GM21515 (cell line): Measurements from ENCODE around the gene PRAMEF17.
"Not testable (repeated sequence)": the region's sequence is repeated elsewhere in the genome, so short reads cannot be mapped to it uniquely, and the experiment has no call there.

ENCODE experiments used
- ATAC-seq: cut with Tn5 transposase; IDR thresholded peaks from one replicate; pipeline ENCODE4 v1.9.1; 2021; ENCODE audit not compliant: unreplicated experiment

PRAMEF17 gene, protein sequence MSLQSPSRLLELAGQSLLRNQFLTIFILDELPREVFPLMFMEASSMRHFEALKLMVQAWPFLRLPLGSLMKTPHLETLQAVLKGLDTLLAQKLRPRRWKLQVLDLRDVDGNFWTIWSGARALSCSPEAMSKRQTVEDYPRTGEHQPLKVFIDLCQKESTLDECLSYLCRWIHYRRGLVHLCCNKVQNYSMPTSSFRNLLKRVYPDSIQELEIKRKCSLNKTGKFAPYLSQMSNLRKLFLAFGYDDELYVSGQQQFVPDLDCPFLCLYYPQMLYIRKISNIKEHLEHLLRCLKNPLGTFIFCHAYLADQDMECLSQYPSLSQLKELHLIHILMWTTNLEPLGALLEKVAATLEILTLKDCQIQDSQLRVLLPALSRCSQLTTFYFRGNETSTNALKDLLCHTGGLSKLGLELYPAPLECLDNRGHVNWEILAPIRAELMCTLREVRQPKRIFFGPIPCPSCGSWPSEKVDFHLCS

GRCh38 chr1:13389332-13389731, at the start of gene PRAMEF17:
Gene PRAMEF17, plus strand, starts transcription at chr1:13389632. Its CDS starts 26 bp downstream, at chr1:13389658.
- not testable (repeated sequence) for ATAC-seq

DNA sequence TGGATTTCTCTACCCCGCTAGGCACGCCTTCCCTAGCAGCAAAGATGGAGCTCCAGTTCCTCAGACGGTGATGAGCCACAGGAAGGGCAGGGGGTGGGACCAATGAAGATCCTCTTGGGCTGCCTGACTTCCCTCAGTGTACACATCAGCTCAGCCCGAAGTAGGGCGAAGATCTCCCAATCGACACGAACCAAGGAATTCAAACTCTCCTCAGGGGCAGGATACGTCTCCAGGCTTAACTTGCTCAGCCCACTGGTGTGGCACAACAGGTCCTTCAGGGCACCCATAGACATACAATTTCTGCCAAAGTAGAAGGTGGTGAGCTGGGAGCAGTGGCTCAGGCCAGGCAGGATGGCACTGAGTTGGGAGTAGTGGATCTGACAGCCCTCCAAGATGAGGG, 46.9 kb upstream of the PRAMEF17 start:
- ATAC-seq, result not testable (repeated sequence)

DNA sequence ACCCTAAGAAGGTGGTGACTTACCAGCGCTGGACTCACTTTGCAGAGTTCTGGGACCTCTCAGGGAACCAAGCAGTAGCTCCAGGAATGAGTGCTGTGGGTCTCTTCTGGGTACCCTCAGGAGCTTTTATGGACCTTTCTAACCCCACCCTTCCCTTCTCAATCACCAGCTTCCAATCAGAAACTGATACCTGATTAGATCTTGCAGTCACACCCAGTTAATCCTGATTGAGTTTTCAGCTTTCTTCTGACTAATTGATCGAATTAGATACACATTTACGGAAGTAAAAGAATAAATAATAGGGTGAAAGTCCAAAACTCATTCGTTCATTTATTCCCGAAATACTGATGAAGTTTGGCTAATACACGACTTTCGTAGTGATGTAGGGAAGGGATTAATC, 42.4 kb upstream of the PRAMEF17 start, which contains the start of gene PRAMEF14:
TSS of gene PRAMEF14 (minus strand) at position 101 of the 400 bp plus-strand sequence. CDS start 1,820 bp downstream, outside the sequence.
- not testable (repeated sequence) for ATAC-seq

DNA sequence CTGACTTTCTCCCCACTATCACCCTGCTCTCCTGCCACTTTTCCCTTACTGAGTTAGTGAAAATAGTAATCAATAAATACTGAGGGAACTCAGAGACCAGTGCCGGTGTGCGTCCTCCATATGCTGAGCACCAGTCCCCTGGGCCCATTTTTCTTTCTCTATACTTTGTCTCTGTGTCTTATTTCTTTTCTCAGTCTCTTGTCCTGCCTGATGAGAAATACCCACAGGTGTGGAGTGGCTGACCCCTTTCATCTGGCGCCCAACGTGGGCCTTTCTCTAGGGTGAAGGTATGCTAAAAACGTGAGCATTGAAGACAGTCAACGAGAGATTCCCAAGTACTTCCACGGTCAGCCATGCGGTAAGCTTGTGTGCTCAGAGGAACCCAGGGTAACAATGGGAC, 36.0 kb upstream of the PRAMEF17 start:
- ATAC-seq, result not testable (repeated sequence)

- ATAC-seq, result not testable (repeated sequence)
These were observed 35.0 kb upstream of the PRAMEF17 start for GRCh38 chr1:13354475-13354874.

GRCh38 chr1:13356774-13357173, 32.7 kb upstream of the PRAMEF17 start:
- not testable (repeated sequence) for ATAC-seq

GRCh38 chr1:13362364-13362763, 27.1 kb upstream of the PRAMEF17 start:
- not testable (repeated sequence) for ATAC-seq

DNA sequence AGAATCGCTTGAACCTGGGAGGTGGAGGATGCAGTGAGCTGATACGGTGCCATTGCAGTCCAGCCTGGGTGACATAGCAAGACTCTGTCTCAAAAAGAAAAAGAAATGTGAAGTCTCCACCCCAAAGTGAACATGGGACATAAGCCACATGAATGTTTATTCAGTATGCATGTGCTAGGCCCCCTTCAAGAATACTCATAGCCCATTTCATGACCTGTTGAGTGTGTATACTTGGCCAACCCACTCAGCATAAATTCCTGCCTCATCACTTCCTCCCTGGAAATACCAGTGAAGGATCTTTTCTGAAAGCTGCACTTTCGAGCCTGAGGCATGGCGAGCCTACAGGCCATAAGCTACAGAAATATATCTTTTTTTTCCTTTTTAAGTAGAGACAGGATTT, 24.5 kb upstream of the PRAMEF17 start:
- not testable (repeated sequence) for ATAC-seq

- ATAC-seq, result not testable (repeated sequence)
These were observed 22.9 kb upstream of the PRAMEF17 start for GRCh38 chr1:13366536-13366935.

DNA sequence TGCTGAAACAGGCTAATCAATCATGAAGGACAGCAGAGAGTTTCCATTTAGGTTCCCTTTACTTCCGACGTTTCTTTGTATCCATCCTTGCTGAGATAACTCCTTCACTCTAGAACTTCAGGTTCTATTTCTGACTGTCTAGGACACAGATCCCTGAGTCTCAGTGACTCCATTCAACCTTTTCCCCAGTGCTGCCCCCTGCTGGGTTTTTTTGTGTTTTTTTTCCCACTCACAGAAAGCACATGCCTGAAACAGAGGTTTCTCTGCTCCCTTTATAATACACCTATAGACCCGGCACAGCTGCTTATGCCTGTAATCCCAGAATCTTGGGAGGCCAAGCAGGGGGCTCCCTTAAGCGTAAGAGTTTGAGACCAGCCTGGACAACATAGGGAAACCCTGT, 20.9 kb upstream of the PRAMEF17 start:
- not testable (repeated sequence) for ATAC-seq

DNA sequence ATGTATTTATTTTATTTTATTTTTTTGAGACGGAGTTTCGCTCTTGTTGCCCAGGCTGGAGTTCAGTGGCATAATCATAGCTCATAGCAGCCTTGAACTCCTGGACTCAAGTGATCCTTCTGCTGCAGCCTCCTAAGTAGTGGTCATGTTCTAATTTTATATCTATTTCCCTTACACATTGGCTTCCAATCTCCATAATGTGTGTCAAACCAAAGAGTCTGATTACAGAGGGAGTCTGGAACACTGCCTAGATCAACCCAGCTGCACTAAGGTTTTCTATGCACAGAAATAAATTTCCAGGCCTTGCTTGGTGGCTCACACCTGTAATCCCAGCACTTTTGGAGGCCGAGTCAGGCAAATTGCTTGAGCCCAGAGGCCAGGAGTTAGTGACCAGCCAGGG, 10.4 kb upstream of the PRAMEF17 start:
- not testable (repeated sequence) for ATAC-seq

GRCh38 chr1:13380380-13380779, 9.1 kb upstream of the PRAMEF17 start:
- ATAC-seq, result not testable (repeated sequence)

- not testable (repeated sequence) for ATAC-seq
These were observed 3.6 kb downstream of the PRAMEF17 start for GRCh38 chr1:13393004-13393403.

DNA sequence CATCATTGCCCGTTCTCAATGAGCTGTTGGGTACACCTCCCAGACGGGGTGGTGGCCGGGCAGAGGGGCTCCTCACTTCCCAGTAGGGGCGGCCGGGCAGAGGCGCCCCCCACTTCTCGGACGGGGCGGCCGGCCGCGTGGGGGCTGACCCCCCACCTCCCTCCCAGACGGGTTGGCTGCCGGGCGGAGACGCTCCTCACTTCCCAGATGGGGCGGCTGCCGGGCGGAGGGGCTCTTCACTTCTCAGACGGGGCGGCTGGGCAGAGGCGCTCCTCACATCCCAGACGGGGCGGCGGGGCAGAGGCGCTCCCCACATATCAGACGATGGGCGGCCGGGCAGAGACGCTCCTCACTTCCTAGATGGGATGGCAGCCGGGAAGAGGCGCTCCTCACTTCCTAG, 5.3 kb downstream of the PRAMEF17 start:
- not testable (repeated sequence) for ATAC-seq

- ATAC-seq, result not testable (repeated sequence)
These were observed 5.9 kb downstream of the PRAMEF17 start for GRCh38 chr1:13395311-13395710.

- no peak for ATAC-seq
These were observed 18.4 kb downstream of the PRAMEF17 start for GRCh38 chr1:13407811-13408210.

DNA sequence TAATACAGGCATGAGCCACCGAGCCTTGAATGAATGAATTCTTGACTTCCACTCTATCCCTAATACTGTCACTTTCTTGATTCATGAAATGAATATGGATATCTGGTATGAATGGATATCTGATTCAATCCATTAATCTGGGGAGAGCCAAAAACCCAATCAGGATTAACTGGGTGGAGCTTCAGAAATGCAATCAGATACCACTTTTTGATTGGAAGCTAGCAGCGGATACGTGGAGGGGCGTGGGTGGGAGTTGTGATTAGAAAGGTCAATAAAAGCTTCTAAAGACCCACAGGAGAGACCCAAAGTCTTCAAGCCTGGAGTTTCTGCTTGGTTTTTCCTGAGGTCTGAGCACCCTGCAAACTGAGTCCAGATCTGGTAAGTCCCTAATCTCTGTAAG, 20.7 kb downstream of the PRAMEF17 start, which contains the start of gene PRAMEF20:
TSS of gene PRAMEF20 (plus strand) at position 301 of the 400 bp plus-strand sequence. CDS start 5,905 bp downstream, outside the sequence.
- ATAC-seq, result not testable (repeated sequence)

DNA sequence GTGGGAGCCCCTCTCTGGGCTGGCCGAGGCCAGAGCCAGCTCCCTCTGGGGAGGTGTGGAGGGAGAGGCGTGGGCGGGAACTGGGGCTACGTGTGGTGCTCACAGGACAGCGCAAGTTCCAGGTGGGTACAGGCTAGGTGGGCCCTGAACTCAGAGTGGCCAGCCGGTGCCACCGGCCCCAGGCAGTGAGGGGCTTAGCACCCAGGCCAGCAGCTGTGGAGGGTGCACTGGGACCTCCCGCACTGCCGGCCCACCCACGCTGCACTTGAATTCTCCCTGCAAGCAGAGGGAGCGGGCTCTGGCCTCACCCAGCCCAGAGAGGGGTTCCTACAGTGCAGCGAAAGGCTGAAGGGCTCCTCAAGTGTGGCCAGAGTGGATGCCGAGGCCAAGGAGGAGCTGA, 41.1 kb downstream of the PRAMEF17 start:
- ATAC-seq, result no peak

GRCh38 chr1:13432251-13432650, 42.8 kb downstream of the PRAMEF17 start:
- no peak for ATAC-seq

- not testable (repeated sequence) for ATAC-seq
These were observed 44.4 kb downstream of the PRAMEF17 start for GRCh38 chr1:13433694-13434358.

- no peak for ATAC-seq
These were observed 46.0 kb downstream of the PRAMEF17 start for GRCh38 chr1:13435458-13435857.
